NCI-H2081 (cell line): ENCODE data around the gene ZNF423.

Source experiments
- DNase-seq, 2 experiments: peaks; one replicate each; lab custom pipeline; 2025; lab: John Stamatoyannopoulos, UW

ZNF423 gene

DNA sequence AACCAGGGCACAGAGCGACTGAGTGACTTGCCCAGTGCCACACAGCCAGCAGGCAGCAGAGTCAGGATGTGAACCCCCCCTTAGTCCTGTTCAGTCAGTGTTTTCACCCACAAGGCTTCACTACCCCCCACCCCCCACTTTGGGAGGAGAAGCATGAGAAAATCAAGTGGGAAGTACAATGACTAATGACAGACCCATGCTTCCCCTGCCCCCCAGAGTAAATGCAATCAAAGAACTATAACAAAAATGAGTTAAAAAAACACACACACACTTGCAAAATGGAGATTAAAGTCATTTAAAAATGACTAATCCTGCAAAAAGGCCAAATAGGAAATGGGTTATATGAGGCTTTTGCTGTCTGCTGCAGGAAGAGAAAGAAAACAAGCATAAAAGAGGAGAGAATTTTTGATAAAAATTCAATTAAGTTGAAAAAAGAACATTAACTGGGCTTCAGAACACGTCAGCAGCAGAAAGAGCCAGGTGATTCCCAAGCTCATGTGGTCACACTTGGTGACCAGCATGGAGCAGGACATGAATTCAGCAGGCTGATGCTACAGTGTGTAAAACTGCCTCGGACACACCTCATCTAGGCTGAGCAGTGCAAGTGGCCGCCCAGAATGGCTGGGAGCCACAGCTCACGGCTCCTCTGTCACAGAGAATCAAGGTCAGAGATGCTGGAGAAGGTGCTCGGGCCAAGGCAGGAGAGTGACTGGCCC lies 212.3 kb downstream of the ZNF423 start:
- DNase-seq: no peak

DNA sequence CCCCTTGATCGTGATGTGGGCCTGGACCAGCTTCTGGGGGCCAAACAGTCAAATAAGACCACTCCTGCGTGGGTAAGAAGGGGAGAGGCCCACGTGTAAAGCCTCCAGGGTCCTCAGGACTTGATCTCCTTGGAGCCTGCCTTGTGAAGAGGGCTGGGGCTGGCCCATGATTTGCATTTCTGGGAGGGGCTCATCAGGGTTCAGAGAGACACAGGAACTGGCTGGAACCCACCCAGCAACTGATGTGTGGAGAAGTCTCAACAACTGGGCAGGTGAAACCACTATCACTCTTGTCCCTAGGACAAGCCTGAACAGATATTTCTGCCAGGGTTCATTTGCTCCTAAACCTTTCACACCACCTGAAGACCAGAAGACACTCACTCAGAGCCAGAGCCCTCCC lies 214.7 kb downstream of the ZNF423 start:
- DNase-seq: no peak

DNA sequence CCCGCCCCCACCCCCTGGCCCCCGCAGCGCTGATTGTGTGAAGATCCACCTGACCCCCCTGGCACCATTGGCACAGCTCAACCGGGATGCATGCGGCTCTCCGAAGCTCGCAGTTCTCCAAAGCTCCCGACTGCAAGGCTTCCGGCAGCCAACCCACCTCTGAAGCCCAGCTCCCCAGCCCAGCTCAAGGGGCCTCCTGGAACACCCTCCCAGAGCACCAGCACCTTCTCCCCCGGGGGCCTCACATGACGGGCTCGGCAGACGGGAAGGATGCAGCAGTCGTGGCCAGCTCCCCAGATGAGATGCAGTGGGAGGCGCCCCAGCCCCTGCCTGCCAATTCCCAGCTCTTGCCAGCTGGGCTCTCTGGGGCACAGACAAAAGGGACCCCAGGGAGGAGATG lies 215.3 kb downstream of the ZNF423 start:
- no peak for DNase-seq

- DNase-seq: no peak
These were observed 216.0 kb downstream of the ZNF423 start for GRCh38 chr16:49639739-49640431.

DNA sequence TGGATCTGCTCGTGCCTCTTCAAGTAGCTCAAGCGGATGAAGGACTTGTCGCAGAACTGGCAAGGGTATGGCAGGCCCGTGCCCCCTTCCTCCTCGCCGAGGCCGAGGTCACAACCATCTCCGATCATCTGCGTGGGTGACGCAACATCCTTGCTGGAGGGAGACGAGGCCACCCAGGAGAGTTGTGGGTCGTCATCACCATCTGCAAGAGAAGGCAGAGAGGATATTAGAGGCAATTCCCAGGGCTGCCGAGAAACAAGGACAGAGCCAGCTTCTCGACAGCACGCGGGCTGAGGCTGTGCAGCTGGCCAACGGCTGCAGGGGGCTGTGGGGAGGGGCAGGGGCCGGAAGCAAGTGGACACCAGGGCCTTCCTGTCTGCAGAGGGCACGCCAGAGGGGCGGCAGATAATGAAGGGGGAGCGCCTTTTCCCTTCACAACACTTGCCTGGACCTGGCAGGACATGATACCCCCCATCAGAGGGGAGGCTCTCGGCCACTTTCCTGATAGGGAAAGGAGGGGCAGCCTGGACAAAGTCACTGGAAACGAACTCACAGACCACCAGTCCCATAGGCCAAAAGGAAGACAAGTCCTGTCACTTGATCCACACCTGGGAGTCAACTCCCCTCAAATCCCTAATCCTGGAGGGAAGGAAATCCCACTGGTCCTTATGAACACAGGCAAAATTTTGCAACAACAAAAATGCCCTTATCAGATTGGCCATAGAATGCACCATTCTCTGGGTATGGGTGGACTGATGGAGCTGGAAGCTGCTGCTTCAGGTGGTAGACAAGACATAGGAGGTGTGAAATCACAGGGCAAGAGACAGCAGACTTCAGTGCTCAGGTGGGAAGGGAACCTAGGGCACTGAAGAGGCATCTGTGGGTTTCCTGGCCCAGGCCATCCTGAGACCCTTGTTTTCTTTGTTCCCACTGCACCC lies 217.0 kb downstream of the ZNF423 start:
- DNase-seq: no peak

GRCh38 chr16:49637933-49638672 lies 217.8 kb downstream of the ZNF423 start:
- no peak for DNase-seq

- no peak for DNase-seq
These were observed 218.4 kb downstream of the ZNF423 start for GRCh38 chr16:49637511-49637910.

DNA sequence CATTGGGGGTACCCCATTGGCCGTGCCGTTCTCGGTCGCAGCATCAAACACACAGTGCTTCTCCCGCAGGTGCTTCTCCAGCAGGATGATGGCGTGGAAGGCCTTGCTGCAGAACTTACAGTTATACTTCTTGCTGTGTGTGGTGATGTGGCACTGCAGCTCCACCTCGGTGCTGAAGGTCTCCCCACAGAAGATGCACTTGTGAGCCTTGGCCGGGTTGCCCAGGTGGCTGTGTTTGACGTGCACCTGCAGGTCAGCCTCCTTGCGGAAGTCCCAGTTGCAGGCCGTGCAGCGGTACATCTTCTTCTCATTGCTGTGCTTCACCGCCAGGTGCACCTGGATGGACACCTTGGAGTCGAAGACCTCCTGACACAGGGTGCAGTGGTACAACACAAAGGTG lies 219.3 kb downstream of the ZNF423 start:
- DNase-seq: no peak

GRCh38 chr16:49635591-49636581 lies 220.0 kb downstream of the ZNF423 start:
- no peak for DNase-seq

- DNase-seq: no peak
These were observed 220.9 kb downstream of the ZNF423 start for GRCh38 chr16:49635009-49635350.

DNA sequence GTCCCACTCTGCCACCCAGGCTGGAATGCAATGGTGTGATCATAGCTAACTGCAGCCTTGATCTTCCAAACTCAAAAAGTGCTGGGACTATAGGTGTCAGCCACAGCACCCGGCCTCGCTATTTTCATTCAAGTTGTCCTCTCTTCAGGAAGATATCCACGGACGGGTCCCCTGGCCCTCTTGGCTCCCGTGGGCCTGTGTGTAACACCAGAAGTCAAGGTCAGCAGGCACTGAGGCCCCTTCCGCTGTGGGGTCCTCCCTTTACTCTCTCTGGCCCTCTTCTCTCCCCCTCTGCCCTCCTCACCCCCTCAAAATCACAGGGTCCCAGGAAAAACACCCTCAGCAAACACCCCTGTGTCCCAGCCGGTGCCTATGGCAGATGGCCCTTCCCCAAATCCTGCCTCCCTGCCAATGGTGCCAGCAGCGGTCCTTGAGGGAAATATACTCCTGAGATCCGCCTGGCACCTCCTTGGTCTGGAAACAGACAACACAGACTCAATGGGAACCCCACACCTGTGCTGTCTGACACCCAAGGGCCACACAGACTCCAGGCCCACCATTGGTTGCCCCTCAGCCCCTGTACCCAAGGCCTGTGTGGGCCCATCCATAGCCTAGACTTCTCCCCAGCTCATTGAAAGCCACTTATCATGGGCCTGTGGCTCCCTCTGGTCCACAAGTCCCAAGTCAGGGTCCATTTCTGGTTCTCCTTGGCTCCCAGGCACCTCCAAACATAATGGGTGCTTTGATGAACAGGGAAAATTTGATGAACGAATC lies 221.5 kb downstream of the ZNF423 start:
- DNase-seq: no peak

DNA sequence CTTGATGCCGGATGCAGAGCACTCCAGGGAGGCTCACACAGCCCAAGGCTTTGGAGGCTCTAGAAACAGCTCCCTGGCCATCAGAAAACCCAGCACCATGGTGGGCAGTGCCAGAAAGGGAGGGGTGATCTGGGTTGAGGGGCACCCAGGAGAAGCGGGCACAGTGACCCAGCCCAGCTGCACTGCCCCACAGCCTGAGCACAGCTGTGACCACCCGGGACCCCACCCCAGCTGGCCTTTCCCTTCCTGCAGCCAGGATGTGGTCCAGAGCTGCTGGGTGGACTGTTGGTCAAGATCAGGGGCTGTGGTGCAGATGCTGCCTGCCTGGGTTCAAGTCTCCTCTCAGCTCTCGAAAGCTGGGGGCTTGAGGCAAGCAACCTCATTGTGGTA lies 223.1 kb downstream of the ZNF423 start:
- no peak for DNase-seq

GRCh38 chr16:49632086-49632794 lies 223.7 kb downstream of the ZNF423 start:
- DNase-seq: no peak

DNA sequence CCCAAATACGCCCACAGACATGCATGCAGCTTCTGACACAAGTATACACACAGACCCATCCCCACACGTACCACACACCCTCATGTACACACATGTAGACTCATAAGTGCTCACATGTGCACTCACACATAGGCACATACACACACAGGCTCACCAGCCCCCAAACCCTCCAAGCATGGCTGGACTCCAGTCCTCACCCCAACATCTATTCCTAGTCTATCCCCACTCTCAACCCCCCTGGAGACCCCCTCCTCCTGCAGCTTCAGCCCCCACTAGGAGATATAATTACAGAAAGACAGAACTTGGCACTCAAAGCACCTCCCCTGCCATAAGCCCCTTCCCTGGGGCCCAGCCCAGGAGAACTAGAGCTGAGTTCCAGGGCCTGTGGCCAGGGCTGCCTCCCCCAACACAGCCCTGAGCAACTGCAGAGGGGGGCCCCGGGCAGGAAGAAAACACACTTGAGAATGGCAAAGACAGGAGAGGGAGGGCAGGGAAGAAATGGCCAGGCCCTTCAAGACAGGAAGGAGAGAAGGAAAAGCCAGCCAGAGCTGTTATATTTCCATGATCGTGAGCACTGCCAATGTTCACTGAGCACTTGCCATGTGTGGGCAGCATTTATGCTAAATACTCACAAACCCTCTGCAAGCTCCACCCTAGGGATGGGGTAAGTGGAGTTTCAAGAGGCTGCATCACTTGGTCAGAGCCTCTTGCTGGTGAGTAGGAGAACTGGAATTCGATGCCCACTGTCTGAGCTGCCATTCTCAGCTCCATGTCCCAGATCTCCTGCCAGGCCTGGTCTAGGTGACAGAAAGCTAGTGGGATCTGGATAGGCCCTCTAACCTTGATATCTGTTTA lies 224.5 kb downstream of the ZNF423 start:
- no peak for DNase-seq

DNA sequence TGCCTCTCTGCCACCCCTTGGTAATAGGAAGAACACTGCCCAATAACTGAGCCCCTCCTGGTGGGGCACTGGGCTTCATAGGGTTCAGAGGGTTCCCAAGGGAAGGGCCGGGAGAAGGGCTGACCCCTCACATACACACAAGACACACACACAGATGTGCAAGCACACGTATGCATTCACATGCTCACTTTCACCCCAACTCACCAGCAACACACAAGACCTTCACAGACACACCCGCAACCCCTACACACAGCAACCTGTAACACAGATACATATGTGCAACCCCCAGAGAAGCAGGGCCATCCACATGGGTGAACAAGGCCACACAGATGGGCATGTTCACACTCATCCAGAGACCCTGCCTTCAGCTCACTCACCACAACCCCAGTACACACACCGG lies 225.1 kb downstream of the ZNF423 start:
- no peak for DNase-seq

DNA sequence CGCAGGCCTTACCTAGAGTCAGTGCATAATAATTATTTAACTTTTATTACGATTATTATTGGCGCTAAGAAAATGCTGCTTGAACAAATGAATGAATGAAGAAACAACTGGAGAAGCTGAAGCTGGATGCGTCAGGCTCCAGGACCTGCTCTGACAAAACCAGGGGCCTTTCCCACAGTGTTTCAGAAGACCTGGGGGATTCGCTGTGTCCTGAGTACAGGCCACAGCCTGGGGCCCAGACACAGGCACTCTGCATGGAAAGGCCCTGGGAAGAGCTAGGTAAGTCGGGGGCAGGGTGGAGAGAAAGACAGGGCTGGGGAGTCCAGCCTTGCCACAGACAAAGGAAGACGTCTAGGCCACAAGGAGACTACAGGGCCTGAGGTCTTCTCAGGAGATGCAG lies 226.1 kb downstream of the ZNF423 start:
- DNase-seq: no peak

DNA sequence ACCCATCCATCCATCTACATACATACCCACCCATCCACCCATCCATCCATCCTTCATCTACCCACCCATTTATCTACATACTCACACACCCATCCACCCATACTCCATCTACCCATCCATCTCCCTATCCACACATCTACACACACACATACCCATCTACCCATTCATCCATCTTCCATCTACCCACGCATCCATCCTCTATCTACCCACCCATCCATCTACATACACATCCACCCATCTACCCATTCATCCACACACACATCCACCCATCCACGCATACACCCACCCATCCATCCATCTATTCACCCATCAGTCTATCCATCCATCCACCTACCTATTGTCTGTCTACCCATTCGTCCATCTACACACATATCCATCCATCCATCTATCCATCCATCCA lies 227.8 kb downstream of the ZNF423 start:
- no peak for DNase-seq

DNA sequence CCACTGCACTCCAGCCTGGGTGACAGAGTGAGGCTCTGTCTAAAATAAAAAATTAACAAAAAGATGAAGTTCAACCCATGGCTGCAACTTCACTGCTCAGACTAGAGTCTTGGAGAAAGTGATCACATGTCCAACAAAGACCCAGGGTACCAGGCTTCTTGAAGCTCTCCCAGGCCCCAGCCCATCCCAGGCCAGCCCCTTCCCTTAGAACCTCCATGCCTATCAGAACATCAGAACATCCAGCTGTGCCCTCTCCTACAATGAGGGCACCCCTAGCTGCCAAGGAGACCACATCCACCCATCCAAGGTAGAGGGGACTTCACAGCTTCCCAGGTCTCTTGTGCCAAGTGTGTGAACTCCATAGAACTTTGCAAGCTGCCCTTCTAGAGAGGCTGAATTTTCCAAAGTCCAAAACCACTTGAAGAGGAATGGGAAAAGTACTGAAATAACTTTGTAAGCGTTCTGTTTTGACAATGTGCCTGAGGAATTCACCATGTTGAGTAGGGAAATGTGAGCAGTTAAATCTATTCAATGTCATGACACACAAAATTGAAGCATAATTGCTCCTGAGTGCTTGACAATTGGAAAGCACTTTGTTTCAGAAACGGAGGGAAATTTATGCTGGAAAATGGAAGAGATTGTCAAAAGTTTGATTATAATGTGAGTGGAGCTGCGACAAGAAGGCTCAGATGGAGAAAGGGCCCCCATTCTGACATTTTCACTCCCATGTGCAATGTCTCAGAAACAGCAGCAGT lies 230.4 kb downstream of the ZNF423 start:
- DNase-seq: no peak
